K562 (cell line): Measurements from ENCODE around the gene FYB1. TPM values are rescaled to one million over a fixed set of nuclear protein-coding genes. Genes with fewer than 3 reads are reported as not detected.

Experiments used
- BACH1 ChIP-seq: fragments of 200-800 bp; sonication (Bioruptor generic); IDR thresholded peaks from 2 replicates; pipeline ENCODE4 v1.6.1; 2016; ENCODE audit warnings: missing genetic modification characterization, missing compliant biosample characterization
- C11orf30 ChIP-seq: fragments of 450-650 bp; IDR thresholded peaks from 2 replicates; pipeline ENCODE4 v1.6.1; 2016; ENCODE audit warnings: low read depth, mild to moderate bottlenecking
- CREBBP ChIP-seq: IDR thresholded peaks from one replicate; pipeline ENCODE4 v1.6.1; 2012; ENCODE audit warnings: low read depth, mild to moderate bottlenecking, control low read depth, inconsistent platforms, low read length
- FOXM1 ChIP-seq, 2 experiments: fragments of 450-650 bp in 1 of 2; sonication (generic) in 1 of 2; formaldehyde crosslinking in 1 of 2; IDR thresholded peaks; 2 replicates each; pipeline versions ENCODE4 v1.6.1 to v1.9.0; 2017 to 2022; ENCODE audit warnings: low read depth in 2 of 2, mild to moderate bottlenecking in 2 of 2, missing genetic modification reagents in 1 of 2, moderate library complexity in 1 of 2
- HCFC1 ChIP-seq: IDR thresholded peaks from 2 replicates; pipeline ENCODE4 v1.6.1; 2012; ENCODE audit warnings: low read depth, low read length, improper control_type of control experiment
- JUND ChIP-seq, 2 experiments: IDR thresholded peaks; 2 replicates in 1 of 2; 3 replicates in 1 of 2; pipeline ENCODE4 v1.6.1; 2011; ENCODE audit warnings: borderline replicate concordance in 2 of 2, low read depth in 2 of 2, low read length in 2 of 2, improper control_type of control experiment in 1 of 2, missing biosample characterization in 1 of 2, missing genetic modification characterization in 1 of 2, missing genetic modification reagents in 1 of 2
- KLF1 ChIP-seq: fragments of 450-650 bp; IDR thresholded peaks from 2 replicates; pipeline ENCODE4 v1.6.1; 2016; ENCODE audit warnings: missing genetic modification characterization, missing compliant biosample characterization
- MAFF ChIP-seq: IDR thresholded peaks from 2 replicates; pipeline ENCODE4 v1.6.1; 2012; ENCODE audit warnings: low read length, improper control_type of control experiment
- MAFK ChIP-seq: IDR thresholded peaks from 2 replicates; pipeline ENCODE4 v1.6.1; 2011; ENCODE audit warnings: low read length, improper control_type of control experiment
- NFE2 ChIP-seq: IDR thresholded peaks from 2 replicates; pipeline ENCODE4 v1.6.1; 2014; ENCODE audit warnings: antibody characterized with exemption, low read depth
- PTBP1 ChIP-seq: fragments of 200-400 bp; formaldehyde crosslinking; IDR thresholded peaks from 2 replicates; pipeline ENCODE4 v1.6.1; 2017; ENCODE audit warnings: low read depth, low read length
- TGIF2 ChIP-seq: sonication (generic); formaldehyde crosslinking; IDR thresholded peaks from 2 replicates; pipeline ENCODE4 v1.8.1; 2022; ENCODE audit warnings: mild to moderate bottlenecking, missing genetic modification reagents, moderate library complexity
- ZNF24 ChIP-seq: fragments of 450-650 bp; IDR thresholded peaks from 2 replicates; pipeline ENCODE4 v1.6.1; 2016
- ZNF696 ChIP-seq: fragments of 250-450 bp; sonication (Bioruptor Pico); conservative IDR thresholded peaks from 2 replicates; pipeline ENCODE4 v1.4.0; 2020; ENCODE audit warnings: mild to moderate bottlenecking, moderate library complexity
- polyA plus RNA-seq, 8 experiments: library from polyadenylated mRNA; depleted of rRNA in 4 of 8; stranded (reverse) in 5 of 8; unstranded in 3 of 8; fragments of >200 nt; fragmentation: Nextera tagmentation in 2 of 8; fragmentation: Illumina TruSeq in 1 of 8; extraction: Ambion mirVana in 2 of 8; extraction: Trizol in 1 of 8; gene quantifications; 2 replicates each; pipeline versions ENCODE4 v1.2.1 to v1.2.3, GENCODE V29; 2011 to 2014; ENCODE audit warnings: inconsistent platforms in 1 of 8, missing spikeins in 1 of 8
- total RNA-seq, 7 experiments: library from RNA; depleted of rRNA in 6 of 7; stranded (reverse); fragments of >200 nt in 6 of 7; fragmentation: Illumina TruSeq in 2 of 7; extraction: Trizol in 2 of 7; gene quantifications; 2 replicates each; pipeline versions ENCODE4 v1.2.1 to v1.2.3, GENCODE V29; 2011 to 2021; ENCODE audit warnings: low replicate concordance in 1 of 7
- TF ChIP-seq, protein P1 (sequence below), 2 experiments: fragments of 450-650 bp in 1 of 2; sonication (generic) in 1 of 2; formaldehyde crosslinking in 1 of 2; IDR thresholded peaks in 1 of 2; conservative IDR thresholded peaks in 1 of 2; 2 replicates each; pipeline versions ENCODE4 v1.6.1 to v1.8.1; 2016 to 2023; ENCODE audit warnings: mild to moderate bottlenecking in 2 of 2, moderate library complexity in 2 of 2, inconsistent platforms in 1 of 2, missing genetic modification reagents in 1 of 2
- TF ChIP-seq, protein P2 (sequence below), 2 experiments: IDR thresholded peaks in 1 of 2; conservative IDR thresholded peaks in 1 of 2; 2 replicates each; pipeline ENCODE4 v1.6.1; 2016; ENCODE audit warnings: low read depth in 2 of 2, mild to moderate bottlenecking in 1 of 2, missing compliant biosample characterization in 1 of 2, missing genetic modification characterization in 1 of 2, moderate library complexity in 1 of 2
- TF ChIP-seq, protein P3 (sequence below): fragments of 450-650 bp; IDR thresholded peaks from 2 replicates; pipeline ENCODE4 v1.6.1; 2016
- TF ChIP-seq, protein P4 (sequence below): fragments of 450-650 bp; IDR thresholded peaks from 2 replicates; pipeline ENCODE4 v1.7.0; 2016; ENCODE audit warnings: borderline replicate concordance
- TF ChIP-seq, protein P5 (sequence below): IDR thresholded peaks from 2 replicates; pipeline ENCODE4 v1.6.1; 2011; ENCODE audit not compliant: insufficient read length; ENCODE audit errors: extremely low read depth

Gene FYB1
- total and polyA plus RNA-seq, 9 of the 15 experiments (the other 6 are each of a cell fraction or from before 2014, with no cell fraction given), result 4.7 to 31.5 (median 9.7) TPM

DNA sequence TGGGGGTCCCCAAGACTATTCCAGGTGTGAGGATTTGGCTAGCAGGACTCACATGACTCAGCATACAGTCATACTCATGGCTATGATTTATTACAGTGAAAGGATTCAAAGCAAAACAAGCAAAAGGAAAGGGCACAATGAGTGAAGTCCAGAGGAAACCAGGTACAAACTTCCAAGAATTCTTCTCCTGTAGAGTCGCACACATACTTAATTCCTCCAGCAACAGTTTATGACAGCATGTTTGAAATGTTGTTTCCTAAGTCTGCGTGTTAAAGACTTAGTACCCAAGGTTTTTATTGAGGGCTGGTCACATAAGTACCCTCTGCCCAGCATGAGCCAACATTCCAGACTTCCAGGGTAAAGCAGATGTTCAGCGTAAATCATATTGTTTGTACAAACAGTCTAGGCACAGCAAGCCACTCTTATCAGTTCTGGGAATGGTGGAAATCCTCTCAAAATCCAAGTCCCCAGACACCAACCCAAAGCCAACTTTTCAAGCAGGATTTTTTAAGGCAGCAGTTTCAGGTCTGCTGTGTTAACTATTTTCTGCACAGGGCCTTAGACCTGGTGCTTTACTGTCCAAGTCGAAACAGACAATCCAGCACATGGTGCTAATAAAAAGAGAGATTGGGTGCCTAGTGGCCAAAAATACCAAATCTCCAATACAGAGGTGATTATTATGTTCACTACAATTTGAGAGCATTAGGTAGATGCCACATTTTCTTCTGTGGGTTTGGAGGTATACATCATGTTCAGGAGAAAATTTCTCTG is 126.6 kb downstream of the FYB1 start (continued):
- TF ChIP-seq, protein P1, sequence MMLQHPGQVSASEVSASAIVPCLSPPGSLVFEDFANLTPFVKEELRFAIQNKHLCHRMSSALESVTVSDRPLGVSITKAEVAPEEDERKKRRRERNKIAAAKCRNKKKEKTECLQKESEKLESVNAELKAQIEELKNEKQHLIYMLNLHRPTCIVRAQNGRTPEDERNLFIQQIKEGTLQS (IDR thresholded peaks at IDR 0.05), result peak; percentile 47; the same call in 1 of the 2 replicates
- TF ChIP-seq, protein P1 (CRISPR knock-in tag; conservative IDR thresholded peaks at IDR 0.05), result no peak
- peak; percentile 77 for TF ChIP-seq C11orf30
- no peak for TF ChIP-seq HCFC1
- no peak for TF ChIP-seq ZNF24
- peak; percentile 51; the same call in 1 of the 2 replicates for TF ChIP-seq BACH1 (tag)
- TF ChIP-seq NFE2, result peak; percentile 85
- TF ChIP-seq, protein P2, sequence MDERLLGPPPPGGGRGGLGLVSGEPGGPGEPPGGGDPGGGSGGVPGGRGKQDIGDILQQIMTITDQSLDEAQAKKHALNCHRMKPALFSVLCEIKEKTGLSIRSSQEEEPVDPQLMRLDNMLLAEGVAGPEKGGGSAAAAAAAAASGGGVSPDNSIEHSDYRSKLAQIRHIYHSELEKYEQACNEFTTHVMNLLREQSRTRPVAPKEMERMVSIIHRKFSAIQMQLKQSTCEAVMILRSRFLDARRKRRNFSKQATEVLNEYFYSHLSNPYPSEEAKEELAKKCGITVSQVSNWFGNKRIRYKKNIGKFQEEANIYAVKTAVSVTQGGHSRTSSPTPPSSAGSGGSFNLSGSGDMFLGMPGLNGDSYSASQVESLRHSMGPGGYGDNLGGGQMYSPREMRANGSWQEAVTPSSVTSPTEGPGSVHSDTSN (CRISPR knock-in tag; IDR thresholded peaks at IDR 0.05; ENCODE audit: low read depth), result no peak
- TF ChIP-seq, protein P2 (tag; conservative IDR thresholded peaks at IDR 0.05; ENCODE audit: low read depth), result peak; percentile 85
- TF ChIP-seq FOXM1 (IDR thresholded peaks at IDR 0.05; ENCODE audit: low read depth), result peak; percentile 26; the same call in 1 of the 2 replicates
- TF ChIP-seq FOXM1 (CRISPR knock-in tag; IDR thresholded peaks at IDR 0.05; ENCODE audit: low read depth), result no peak
- no peak for TF ChIP-seq PTBP1
- TF ChIP-seq, protein P3, sequence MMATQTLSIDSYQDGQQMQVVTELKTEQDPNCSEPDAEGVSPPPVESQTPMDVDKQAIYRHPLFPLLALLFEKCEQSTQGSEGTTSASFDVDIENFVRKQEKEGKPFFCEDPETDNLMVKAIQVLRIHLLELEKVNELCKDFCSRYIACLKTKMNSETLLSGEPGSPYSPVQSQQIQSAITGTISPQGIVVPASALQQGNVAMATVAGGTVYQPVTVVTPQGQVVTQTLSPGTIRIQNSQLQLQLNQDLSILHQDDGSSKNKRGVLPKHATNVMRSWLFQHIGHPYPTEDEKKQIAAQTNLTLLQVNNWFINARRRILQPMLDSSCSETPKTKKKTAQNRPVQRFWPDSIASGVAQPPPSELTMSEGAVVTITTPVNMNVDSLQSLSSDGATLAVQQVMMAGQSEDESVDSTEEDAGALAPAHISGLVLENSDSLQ, result peak; percentile 88
- TF ChIP-seq CREBBP, result no peak
- TF ChIP-seq TGIF2 (CRISPR knock-in tag), result no peak
- peak; percentile 27; the same call in 1 of the 2 replicates for TF ChIP-seq MAFK
- no peak for TF ChIP-seq ZNF696 (CRISPR knock-in tag)
- TF ChIP-seq JUND (IDR thresholded peaks at IDR 0.05; ENCODE audit: borderline replicate concordance, low read depth, low read length), result peak; percentile 33; the same call in 1 of the 2 replicates
- TF ChIP-seq JUND (tag; IDR thresholded peaks at IDR 0.05; ENCODE audit: borderline replicate concordance, low read depth, low read length), result no peak; the same call in 2 of the 3 replicates
- TF ChIP-seq KLF1 (tag), result no peak
- TF ChIP-seq, protein P4, sequence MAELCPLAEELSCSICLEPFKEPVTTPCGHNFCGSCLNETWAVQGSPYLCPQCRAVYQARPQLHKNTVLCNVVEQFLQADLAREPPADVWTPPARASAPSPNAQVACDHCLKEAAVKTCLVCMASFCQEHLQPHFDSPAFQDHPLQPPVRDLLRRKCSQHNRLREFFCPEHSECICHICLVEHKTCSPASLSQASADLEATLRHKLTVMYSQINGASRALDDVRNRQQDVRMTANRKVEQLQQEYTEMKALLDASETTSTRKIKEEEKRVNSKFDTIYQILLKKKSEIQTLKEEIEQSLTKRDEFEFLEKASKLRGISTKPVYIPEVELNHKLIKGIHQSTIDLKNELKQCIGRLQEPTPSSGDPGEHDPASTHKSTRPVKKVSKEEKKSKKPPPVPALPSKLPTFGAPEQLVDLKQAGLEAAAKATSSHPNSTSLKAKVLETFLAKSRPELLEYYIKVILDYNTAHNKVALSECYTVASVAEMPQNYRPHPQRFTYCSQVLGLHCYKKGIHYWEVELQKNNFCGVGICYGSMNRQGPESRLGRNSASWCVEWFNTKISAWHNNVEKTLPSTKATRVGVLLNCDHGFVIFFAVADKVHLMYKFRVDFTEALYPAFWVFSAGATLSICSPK, result no peak
- TF ChIP-seq MAFF, result peak; percentile 31; the same call in 1 of the 2 replicates
- TF ChIP-seq, protein P5, sequence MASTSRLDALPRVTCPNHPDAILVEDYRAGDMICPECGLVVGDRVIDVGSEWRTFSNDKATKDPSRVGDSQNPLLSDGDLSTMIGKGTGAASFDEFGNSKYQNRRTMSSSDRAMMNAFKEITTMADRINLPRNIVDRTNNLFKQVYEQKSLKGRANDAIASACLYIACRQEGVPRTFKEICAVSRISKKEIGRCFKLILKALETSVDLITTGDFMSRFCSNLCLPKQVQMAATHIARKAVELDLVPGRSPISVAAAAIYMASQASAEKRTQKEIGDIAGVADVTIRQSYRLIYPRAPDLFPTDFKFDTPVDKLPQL, result no peak
